A549 treated with CpdA at 1 μM for 4 hours (cell line): ENCODE results near the gene RMND5A. TPM values are rescaled to one million over a fixed set of nuclear protein-coding genes. Genes with fewer than 3 reads are reported as not detected.

Experiments
- total RNA-seq: library from RNA; stranded (reverse); fragments of 200-300 nt; extraction: Qiagen RNA extraction; gene quantifications from 5 replicates; pipeline ENCODE4 v1.2.3, GENCODE V29; 2022; ENCODE audit warnings: low read depth

RMND5A gene
- total RNA-seq, result 21.7 to 25.8 TPM (median 23.3 TPM) in 5 replicates

GRCh38 chr2:86719637-86720539, at the start of gene RMND5A:
TSS of gene RMND5A (plus strand) at chr2:86720291. CDS start at chr2:86720668, 377 bp downstream.

DNA sequence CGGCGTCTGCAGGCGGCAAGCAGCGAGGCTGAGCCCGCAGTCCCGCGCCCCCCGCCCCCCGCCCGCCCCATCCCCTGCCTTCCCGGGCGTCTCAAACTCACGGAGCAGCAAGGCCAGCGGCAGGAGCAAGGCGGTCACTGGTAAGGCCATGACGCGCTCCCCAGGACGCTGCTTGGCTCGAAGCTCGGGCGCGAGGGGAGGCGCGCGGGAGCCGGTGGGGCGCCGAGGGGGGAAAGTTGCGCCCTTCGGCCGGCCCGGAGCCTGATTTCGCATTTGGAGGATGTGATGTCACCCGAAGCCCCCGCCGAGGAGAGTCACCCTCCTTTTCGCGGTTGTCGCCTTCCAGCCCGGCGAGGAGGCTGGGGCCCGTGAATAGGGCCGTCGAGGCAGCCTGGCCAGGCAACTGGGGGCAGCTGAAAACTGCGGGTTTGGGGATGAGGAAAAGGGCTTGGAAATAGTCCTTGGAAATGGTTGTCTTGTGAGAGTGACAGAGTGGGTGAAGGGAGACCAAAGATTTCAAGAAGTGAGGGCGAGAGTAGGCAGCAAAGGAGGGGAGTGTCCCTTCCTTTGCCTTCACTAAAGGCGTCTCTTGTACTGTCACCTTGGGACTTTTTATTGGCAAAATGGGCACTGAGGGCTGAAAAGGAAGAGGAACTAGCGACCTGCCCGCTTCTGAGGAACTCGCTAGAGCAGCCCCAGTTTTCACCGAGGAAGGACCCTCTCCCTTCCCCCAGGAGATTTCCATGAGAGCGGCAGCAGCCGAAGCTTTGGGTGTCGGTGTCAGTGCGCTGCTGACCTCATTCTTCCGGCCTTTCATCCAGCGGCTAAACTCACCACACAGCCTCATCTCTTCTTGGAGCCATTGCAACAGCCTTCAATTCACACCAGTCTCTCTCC, 70.8 kb downstream of the RMND5A start, which contains the start of gene CD8A:
Gene CD8A (minus strand): TSS at position 238 of the 897 bp plus-strand sequence. CDS start 88 bp downstream, at position 150.

Other genes starting within 250 kb of the RMND5A start
- 120 to 133 TPM (median 129 TPM) in 5 replicates for gene CHMP3, start 156.8 kb upstream of the RMND5A start, total RNA-seq
- gene RNF103, start 96.4 kb upstream of the RMND5A start, total RNA-seq, result 30.9 to 40.0 TPM (median 37.8 TPM) in 5 replicates
- 0.20 to 0.39 TPM (median 0.25 TPM) in 5 replicates for gene CD8A, start 70.6 kb downstream of the RMND5A start, total RNA-seq
- gene CD8B, start 141.6 kb downstream of the RMND5A start, total RNA-seq, result not detected in 5 replicates
- 0.03 to 0.21 TPM (median 0.10 TPM) in 5 replicates for gene RGPD1, start 221.8 kb downstream of the RMND5A start, total RNA-seq